ENCODE measurements around the gene ARID1B. TPM values are rescaled to one million over a fixed set of nuclear protein-coding genes. Genes with fewer than 3 reads are reported as not detected.

The ARID1B gene
- total and polyA plus RNA-seq, 2 of the 13 experiments (the other 11 are each of a cell fraction or from before 2014, with no cell fraction given): 20.1 to 32.6 TPM

- Histone ChIP-seq H3K4me3 (replicated peaks in 1 of 3; ENCODE audit: insufficient read depth in 1 of 3, low read depth in 2 of 3, low read length in 3 of 3) (no peak overlapping the region), H3K27ac (ENCODE audit: extremely low read length, insufficient read depth, low read length) (no peak overlapping the region), H3K9ac (ENCODE audit: insufficient read depth, low read depth, low read length) (no peak overlapping the region), H4K20me1 (ENCODE audit: insufficient read depth, low read length) (no peaks in the 10 kb centered on the region; the same call in 1 of the 2 replicates), H3K4me1 (ENCODE audit: insufficient read depth, low read length) (peaks cover 6% of the 10 kb centered on the region; the same call in 1 of the 2 replicates), H2AFZ (ENCODE audit: low read length) (no peak overlapping the region), H3K36me3 (replicated peaks in 1 of 2; ENCODE audit: control insufficient read depth in 1 of 2, insufficient read depth in 2 of 2, low read length in 2 of 2) (peaks cover 4 to 7% of the 10 kb centered on the region in 2 experiments; a peak in 3 of 5 replicates), H3K79me2 (ENCODE audit: insufficient read depth, low read length) (peaks cover 70% of the 10 kb centered on the region), H3K27me3 (ENCODE audit: control insufficient read depth in 1 of 2, insufficient read depth in 2 of 2, low read length in 2 of 2) (no peaks in the 10 kb centered on the region), H3K9me3 (ENCODE audit: low read length) (no peaks in the 10 kb centered on the region), H3K4me2 (ENCODE audit: low read depth, low read length) (no peak overlapping the region)
- 97% methylated on average over 5 of the region's 5 CpGs for WGBS (ENCODE audit: low lambda C conversion rate)
- CTCF ChIA-PET (ENCODE audit: low intra/inter-chr PET ratio, low total read pairs): no interaction called here
- POLR2A ChIA-PET: no interaction called here
- TF ChIP-seq TAF1 (CRISPR knock-in tag; IDR thresholded peaks at IDR 0.05) (no peak), KDM4B (CRISPR knock-in tag; IDR thresholded peaks at IDR 0.05) (no peak)
- DNase-seq (ENCODE audit: low spot score) (no peak), ATAC-seq (no peak), FAIRE-seq (no peak)
- intact Hi-C loops (cut with micrococcal nuclease; ENCODE audit: unreplicated experiment) (no loop called here), in situ Hi-C loops (cut with HindIII; ENCODE audit: extremely low pct_ligation_motif_present, low pct_unique_long_range_greater_than_20kb) (no loop called here)
- no TSS peak for BruUV-seq (replicated peaks)
Measured at GRCh38 chr6:156940221-156940620, 163.0 kb downstream of the ARID1B start.

DNA sequence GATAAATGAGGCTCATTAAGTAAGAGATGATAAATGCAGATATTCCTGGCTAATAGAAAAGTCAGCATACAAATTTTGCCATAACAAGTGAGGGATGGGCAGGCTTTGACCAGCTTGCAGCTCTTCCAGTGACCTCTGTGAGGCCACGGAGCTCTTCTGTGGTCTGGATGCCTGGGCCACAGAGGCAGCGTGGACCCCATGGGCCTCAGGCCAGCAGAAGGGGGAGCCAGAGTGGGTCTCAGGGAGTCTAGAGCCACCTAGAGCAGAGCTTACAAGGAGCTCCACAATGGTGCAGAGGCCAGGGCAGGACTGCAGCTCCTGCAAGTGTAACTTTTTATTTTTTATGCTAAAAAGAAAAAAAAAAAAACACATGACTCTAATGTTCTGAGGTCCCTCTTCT lies 165.1 kb downstream of the ARID1B start:
- peaks cover 66% of the 10 kb centered on the region for H3K79me2 ChIP-seq (ENCODE audit: insufficient read depth, low read length)
- H3K4me1 ChIP-seq (ENCODE audit: insufficient read depth, low read length): peaks cover 6% of the 10 kb centered on the region; the same call in 1 of the 2 replicates
- FAIRE-seq (no peak), ATAC-seq (peak; percentile 64; the same call in 2 of the 3 replicates), DNase-seq (ENCODE audit: low spot score) (no peak)
- in situ Hi-C loops (cut with HindIII; ENCODE audit: extremely low pct_ligation_motif_present, low pct_unique_long_range_greater_than_20kb) (no loop called here), intact Hi-C loops (cut with micrococcal nuclease; ENCODE audit: unreplicated experiment) (no loop called here)
- 100% methylated on average over 2 of the region's 2 CpGs for WGBS (ENCODE audit: low lambda C conversion rate)
- H3K9ac ChIP-seq (ENCODE audit: insufficient read depth, low read depth, low read length): no peak overlapping the region
- no peak overlapping the region for H2AFZ ChIP-seq (ENCODE audit: low read length)
- H3K36me3 ChIP-seq (replicated peaks in 1 of 2; ENCODE audit: control insufficient read depth in 1 of 2, insufficient read depth in 2 of 2, low read length in 2 of 2): peaks cover 0 to 2% of the 10 kb centered on the region in 2 experiments; a peak in 2 of 5 replicates
- H3K27me3 ChIP-seq (ENCODE audit: control insufficient read depth in 1 of 2, insufficient read depth in 2 of 2, low read length in 2 of 2): no peaks in the 10 kb centered on the region
- ChIA-PET CTCF (ENCODE audit: low intra/inter-chr PET ratio, low total read pairs) (no interaction called here), POLR2A (interaction anchor here (1.4 kb wide), 1 partner anchor 9 kb away, joined by 10 read pairs; no protein-coding TSS in a partner anchor)
- H3K4me2 ChIP-seq (ENCODE audit: low read depth, low read length): no peak overlapping the region
- H3K4me3 ChIP-seq (replicated peaks in 1 of 3; ENCODE audit: insufficient read depth in 1 of 3, low read depth in 2 of 3, low read length in 3 of 3): no peak overlapping the region
- TF ChIP-seq RBM22 (optimal IDR thresholded peaks at IDR 0.05; ENCODE audit: low read length) (peak; percentile 36), GLI4 (CRISPR knock-in tag; IDR thresholded peaks at IDR 0.05; ENCODE audit: borderline replicate concordance) (no peak), STAG1 (CRISPR knock-in tag; IDR thresholded peaks at IDR 0.05) (peak; percentile 19; the same call in 1 of the 2 replicates)
- no TSS peak for BruUV-seq (replicated peaks)
- no peak overlapping the region for H3K27ac ChIP-seq (ENCODE audit: extremely low read length, insufficient read depth, low read length)
- H3K9me3 ChIP-seq (ENCODE audit: low read length): no peaks in the 10 kb centered on the region
- no peaks in the 10 kb centered on the region; the same call in 1 of the 2 replicates for H4K20me1 ChIP-seq (ENCODE audit: insufficient read depth, low read length)
